Activated B cell treated with CpG ODN at 0.5 μM for 24 hours (primary cell): ENCODE results near the gene SH3BP5. TPM values are rescaled to one million over a fixed set of nuclear protein-coding genes. Genes with fewer than 3 reads are reported as not detected.
"Not testable (repeated sequence)": the region's sequence is repeated elsewhere in the genome, so short reads cannot be mapped to it uniquely, and the experiment has no call there.

Experiments used
- ATAC-seq: fragments of 200-7000 bp; cut with Tn5 transposase; one replicate; pipeline ENCODE4 v1.10.0; 2021; ENCODE audit warnings: low read depth, mild to moderate bottlenecking, moderate library complexity
- CTCF ChIA-PET: fragments of 350-600 bp; sonication (Branson Sonifier 250); formaldehyde crosslinking; loops from one replicate; lab custom pipeline; 2021; ENCODE audit warnings: antibody characterized with exemption; lab: Charles Lee
- POLR2A ChIA-PET: fragments of 350-600 bp; sonication (Branson Sonifier 250); formaldehyde crosslinking; loops from one replicate; lab custom pipeline; 2021; ENCODE audit warnings: antibody characterized with exemption; lab: Charles Lee
- DNase-seq: peaks from one replicate; pipeline ENCODE4 v3.0.0; 2022
- H3K27ac Mint-ChIP-seq: one replicate; pipeline ENCODE4 v1.8.0; 2020; ENCODE audit warnings: mixed read lengths
- H3K27me3 Mint-ChIP-seq: one replicate; pipeline ENCODE4 v1.8.0; 2021; ENCODE audit warnings: mixed read lengths
- H3K36me3 Mint-ChIP-seq: one replicate; pipeline ENCODE4 v1.8.0; 2021; ENCODE audit warnings: low read depth, mixed read lengths
- H3K4me1 Mint-ChIP-seq: one replicate; pipeline ENCODE4 v1.8.0; 2021; ENCODE audit warnings: mixed read lengths
- H3K4me3 Mint-ChIP-seq: one replicate; pipeline ENCODE4 v1.8.0; 2020; ENCODE audit warnings: mild to moderate bottlenecking, mixed read lengths
- H3K9me3 Mint-ChIP-seq: one replicate; pipeline ENCODE4 v1.8.0; 2020; ENCODE audit warnings: mixed read lengths
- CTCF ChIP-seq: fragments of 200-600 bp; IDR thresholded peaks from one replicate; pipeline ENCODE4 v1.8.0; 2022; ENCODE audit warnings: antibody characterized with exemption, mild to moderate bottlenecking
- intact Hi-C: fragments of 100-400 bp; cut with micrococcal nuclease; formaldehyde crosslinking; loops from one replicate; pipeline ENCODE4 v1.15.1; 2024
- total RNA-seq: library from RNA; stranded (reverse); gene quantifications from 2 replicates; pipeline ENCODE4 v1.2.3, GENCODE V29; 2022

SH3BP5 gene
- total RNA-seq, 1 donor from 2014 or later, result 66.0 TPM

- peak overlapping the region; percentile 11 for H3K27ac Mint-ChIP-seq
- H3K4me3 Mint-ChIP-seq, result no peak overlapping the region
- no peak for TF ChIP-seq CTCF
- intact Hi-C loops, result no loop called here
- H3K27me3 Mint-ChIP-seq, result no peaks in the 10 kb centered on the region
- DNase-seq, result no peak
- no peak for ATAC-seq
- CTCF ChIA-PET, result interaction anchor here (6.9 kb wide), 1 partner anchor 107 kb away, joined by 105 read pairs; no protein-coding TSS in a partner anchor
- no peaks in the 10 kb centered on the region for H3K36me3 Mint-ChIP-seq
- H3K4me1 Mint-ChIP-seq, result peaks cover 9% of the 10 kb centered on the region
- H3K9me3 Mint-ChIP-seq, result no peaks in the 10 kb centered on the region
- POLR2A ChIA-PET, result interaction anchor here (0.8 to 1.0 kb wide), 2 partner anchors 10 to 76 kb away, joined by 3 to 5 read pairs; no protein-coding TSS in a partner anchor
These were observed 43.1 kb upstream of the SH3BP5 start for GRCh38 chr3:15375461-15376000.

GRCh38 chr3:15372918-15373317 is 40.5 kb upstream of the SH3BP5 start:
- Mint-ChIP-seq H3K4me3 (no peak overlapping the region), H3K9me3 (no peaks in the 10 kb centered on the region), H3K27me3 (no peaks in the 10 kb centered on the region), H3K36me3 (no peaks in the 10 kb centered on the region), H3K4me1 (peaks cover 19% of the 10 kb centered on the region), H3K27ac (no peak overlapping the region)
- CTCF ChIA-PET, result no interaction called here
- no peak for ATAC-seq
- no peak for DNase-seq
- intact Hi-C loops, result no loop called here
- POLR2A ChIA-PET, result interaction anchor here (1.0 kb wide), 1 partner anchor 11 kb away, joined by 3 read pairs; no protein-coding TSS in a partner anchor
- TF ChIP-seq CTCF, result no peak

GRCh38 chr3:15368561-15369135 is 36.3 kb upstream of the SH3BP5 start:
- no peak overlapping the region for H3K4me3 Mint-ChIP-seq
- ChIA-PET POLR2A (interaction anchor here (0.7 kb wide), 1 partner anchor 15 kb away, joined by 3 read pairs; no protein-coding TSS in a partner anchor), CTCF (interaction anchor here (1.3 to 1.5 kb wide), 2 partner anchors 100 to 102 kb away, joined by 3 to 5 read pairs; no protein-coding TSS in a partner anchor)
- no peaks in the 10 kb centered on the region for H3K9me3 Mint-ChIP-seq
- no peaks in the 10 kb centered on the region for H3K27me3 Mint-ChIP-seq
- H3K27ac Mint-ChIP-seq, result peak overlapping the region; percentile 36
- no peak for TF ChIP-seq CTCF
- H3K36me3 Mint-ChIP-seq, result no peaks in the 10 kb centered on the region
- intact Hi-C loops, result loop anchor here (1.0 kb wide), 1 partner anchor 7 kb away; no protein-coding TSS in a partner anchor
- peaks cover 43% of the 10 kb centered on the region for H3K4me1 Mint-ChIP-seq
- ATAC-seq, result no peak
- no peak for DNase-seq

GRCh38 chr3:15367059-15367458 is 34.7 kb upstream of the SH3BP5 start:
- Mint-ChIP-seq H3K9me3 (no peaks in the 10 kb centered on the region), H3K27me3 (no peaks in the 10 kb centered on the region), H3K4me1 (peaks cover 53% of the 10 kb centered on the region), H3K36me3 (no peaks in the 10 kb centered on the region), H3K4me3 (no peak overlapping the region), H3K27ac (peak overlapping the region; percentile 57)
- DNase-seq (no peak), ATAC-seq (no peak)
- CTCF ChIA-PET, result interaction anchor here (1.0 to 1.9 kb wide), 4 partner anchors 21 to 38 kb away, joined by 4 to 8 read pairs (median 6); partner anchors contain the start of gene SH3BP5
- no peak for TF ChIP-seq CTCF
- POLR2A ChIA-PET, result interaction anchor here (0.5 to 1.9 kb wide), 9 partner anchors 17 to 934 kb away, joined by 3 to 15 read pairs (median 4); partner anchors contain the start of gene SH3BP5
- intact Hi-C loops, result no loop called here

- H3K27ac Mint-ChIP-seq, H3K4me3 Mint-ChIP-seq, H3K36me3 Mint-ChIP-seq, H3K27me3 Mint-ChIP-seq, intact Hi-C loops, H3K9me3 Mint-ChIP-seq, DNase-seq, ATAC-seq: not testable (repeated sequence)
- H3K4me1 Mint-ChIP-seq, result peaks cover 71% of the 10 kb centered on the region
- POLR2A ChIA-PET, result interaction anchor here (1.4 to 3.8 kb wide), 2 partner anchors 16 to 19 kb away, joined by 9 to 17 read pairs; no protein-coding TSS in a partner anchor
- CTCF ChIA-PET, result interaction anchor here (1.0 to 1.5 kb wide), 3 partner anchors 20 to 96 kb away, joined by 3 to 7 read pairs (median 3); no protein-coding TSS in a partner anchor
These were observed 31.7 kb upstream of the SH3BP5 start for GRCh38 chr3:15364078-15364477.
